ENCODE results near the gene ADCY2.

ADCY2 gene

DNA sequence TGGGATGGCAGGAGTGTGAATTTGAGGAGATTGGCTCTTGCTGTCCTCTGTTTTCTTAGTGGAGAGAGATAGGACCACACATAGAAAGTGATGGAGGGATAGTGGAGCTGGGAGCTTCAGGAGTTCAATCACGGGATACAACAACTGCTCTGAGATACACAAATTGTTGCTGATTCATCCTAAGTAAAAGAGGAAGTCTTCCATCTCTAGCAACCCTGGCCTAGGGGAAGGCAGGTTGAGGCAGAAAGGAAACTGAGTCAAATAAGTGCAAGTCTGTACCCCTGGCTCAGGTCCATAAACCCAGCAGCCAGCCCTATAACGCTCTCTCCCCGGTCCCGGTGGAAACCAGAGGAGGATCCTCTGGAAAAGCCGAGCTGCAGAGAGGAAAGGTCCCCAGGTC, 97.7 kb downstream of the ADCY2 start:
- DNase-seq (ENCODE audit: low read depth) = no peak
- H3K4me3 ChIP-seq (ENCODE audit: low read depth, low read length) = no peak overlapping the region
- TF ChIP-seq, protein P1, sequence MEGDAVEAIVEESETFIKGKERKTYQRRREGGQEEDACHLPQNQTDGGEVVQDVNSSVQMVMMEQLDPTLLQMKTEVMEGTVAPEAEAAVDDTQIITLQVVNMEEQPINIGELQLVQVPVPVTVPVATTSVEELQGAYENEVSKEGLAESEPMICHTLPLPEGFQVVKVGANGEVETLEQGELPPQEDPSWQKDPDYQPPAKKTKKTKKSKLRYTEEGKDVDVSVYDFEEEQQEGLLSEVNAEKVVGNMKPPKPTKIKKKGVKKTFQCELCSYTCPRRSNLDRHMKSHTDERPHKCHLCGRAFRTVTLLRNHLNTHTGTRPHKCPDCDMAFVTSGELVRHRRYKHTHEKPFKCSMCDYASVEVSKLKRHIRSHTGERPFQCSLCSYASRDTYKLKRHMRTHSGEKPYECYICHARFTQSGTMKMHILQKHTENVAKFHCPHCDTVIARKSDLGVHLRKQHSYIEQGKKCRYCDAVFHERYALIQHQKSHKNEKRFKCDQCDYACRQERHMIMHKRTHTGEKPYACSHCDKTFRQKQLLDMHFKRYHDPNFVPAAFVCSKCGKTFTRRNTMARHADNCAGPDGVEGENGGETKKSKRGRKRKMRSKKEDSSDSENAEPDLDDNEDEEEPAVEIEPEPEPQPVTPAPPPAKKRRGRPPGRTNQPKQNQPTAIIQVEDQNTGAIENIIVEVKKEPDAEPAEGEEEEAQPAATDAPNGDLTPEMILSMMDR (IDR thresholded peaks at IDR 0.05; ENCODE audit: control insufficient read depth, extremely low read depth, insufficient read depth) = no peak

DNA sequence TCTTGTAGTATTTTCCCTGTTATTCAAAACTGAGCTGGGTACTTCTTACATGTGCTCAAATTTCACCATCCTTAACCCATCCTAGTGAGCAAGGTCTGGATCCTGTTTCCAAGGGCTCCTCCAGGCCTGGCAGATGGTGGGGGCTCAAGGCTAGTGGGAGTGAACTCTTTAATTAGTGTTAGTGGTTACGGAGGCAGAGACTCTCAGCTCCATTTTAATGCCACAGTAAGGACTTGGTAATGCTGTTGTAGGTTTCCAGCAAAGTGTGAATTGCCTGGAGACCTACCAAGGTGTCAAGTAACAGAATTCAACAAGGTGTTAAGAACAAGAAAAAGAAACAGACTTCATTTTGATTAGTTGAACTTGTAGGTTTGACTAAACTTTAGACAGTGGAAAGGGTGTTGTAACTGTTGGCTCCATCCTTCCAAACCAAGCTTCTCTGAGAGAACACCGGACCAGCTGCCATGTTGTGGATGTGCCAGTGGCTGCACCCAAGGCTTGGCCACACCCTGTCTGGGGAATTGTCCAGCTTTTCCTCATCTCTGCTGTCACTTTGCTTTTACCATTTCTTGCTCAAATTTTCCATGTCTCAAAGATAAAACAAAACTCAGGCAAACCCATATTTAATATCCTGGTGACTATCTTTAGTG, 98.7 kb downstream of the ADCY2 start:
- H3K4me3 ChIP-seq (ENCODE audit: low read depth, low read length) = no peak overlapping the region
- TF ChIP-seq, protein P1 (IDR thresholded peaks at IDR 0.05; ENCODE audit: control insufficient read depth, extremely low read depth, insufficient read depth) = no peak
- no peak for DNase-seq (ENCODE audit: low read depth)

DNA sequence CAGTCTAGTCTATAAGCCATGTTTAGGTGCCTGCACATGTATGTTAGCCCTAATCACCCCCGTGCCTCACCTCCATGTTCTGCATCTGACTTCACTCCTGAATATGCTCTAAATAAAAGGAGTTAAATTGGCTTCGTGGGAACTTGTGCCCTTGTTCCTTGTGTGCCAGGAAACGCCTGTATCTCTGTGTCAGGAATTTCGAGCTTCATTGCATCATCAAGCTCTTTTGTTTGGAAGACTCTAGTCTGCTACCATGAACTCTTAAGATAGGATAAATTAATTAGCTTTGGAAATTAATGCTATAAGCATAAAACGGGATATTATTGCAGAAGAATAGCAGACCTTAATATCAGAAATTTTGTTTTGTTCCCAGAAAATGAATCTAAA, 99.2 kb downstream of the ADCY2 start:
- H3K4me3 ChIP-seq (ENCODE audit: low read depth, low read length) = no peak overlapping the region
- no peak for DNase-seq (ENCODE audit: low read depth)
- TF ChIP-seq, protein P1 (IDR thresholded peaks at IDR 0.05; ENCODE audit: control insufficient read depth, extremely low read depth, insufficient read depth) = no peak

DNA sequence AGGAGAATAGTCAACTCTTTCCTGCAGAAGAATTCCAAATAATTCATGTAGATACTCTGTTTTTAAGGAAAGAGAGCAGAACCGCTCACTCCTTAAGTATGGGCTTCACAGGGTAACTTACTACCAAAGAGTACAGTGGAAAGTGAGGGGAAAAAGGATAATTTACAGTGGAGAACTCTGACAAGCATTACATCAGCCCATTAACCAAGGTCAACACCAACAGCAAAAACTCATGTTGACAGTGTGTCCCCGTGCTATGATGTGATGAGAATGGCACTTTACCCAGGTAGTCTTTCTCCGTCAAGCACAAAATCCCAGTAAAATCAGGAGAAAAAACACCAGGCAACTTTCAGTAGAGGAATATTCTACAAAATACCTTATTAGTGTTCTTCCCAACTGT, 104.3 kb downstream of the ADCY2 start:
- H3K4me3 ChIP-seq (ENCODE audit: low read depth, low read length) = no peak overlapping the region
- TF ChIP-seq, protein P1 (IDR thresholded peaks at IDR 0.05; ENCODE audit: control insufficient read depth, extremely low read depth, insufficient read depth) = no peak
- DNase-seq (ENCODE audit: low read depth) = no peak

DNA sequence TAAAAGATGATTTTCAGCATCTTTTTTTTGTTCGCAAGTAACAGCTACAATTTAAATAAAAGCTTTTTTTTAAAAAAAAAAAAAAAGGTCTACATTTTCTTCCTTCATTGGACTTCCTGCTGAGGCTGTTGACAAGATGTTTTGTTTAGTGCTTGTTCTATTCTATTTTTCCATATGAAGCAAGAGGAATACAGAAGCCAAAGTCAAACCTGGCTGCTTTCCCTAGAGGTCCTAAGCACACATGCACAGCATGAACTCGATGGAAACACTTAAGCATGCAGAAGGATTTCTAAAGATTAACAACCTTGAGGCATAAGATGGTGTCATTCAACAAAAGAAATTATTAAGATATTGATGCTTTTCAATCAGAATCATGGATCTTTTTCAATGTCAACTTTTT, 105.1 kb downstream of the ADCY2 start:
- no peak overlapping the region for H3K4me3 ChIP-seq (ENCODE audit: low read depth, low read length)
- no peak for DNase-seq (ENCODE audit: low read depth)
- TF ChIP-seq, protein P1 (IDR thresholded peaks at IDR 0.05; ENCODE audit: control insufficient read depth, extremely low read depth, insufficient read depth) = no peak

DNA sequence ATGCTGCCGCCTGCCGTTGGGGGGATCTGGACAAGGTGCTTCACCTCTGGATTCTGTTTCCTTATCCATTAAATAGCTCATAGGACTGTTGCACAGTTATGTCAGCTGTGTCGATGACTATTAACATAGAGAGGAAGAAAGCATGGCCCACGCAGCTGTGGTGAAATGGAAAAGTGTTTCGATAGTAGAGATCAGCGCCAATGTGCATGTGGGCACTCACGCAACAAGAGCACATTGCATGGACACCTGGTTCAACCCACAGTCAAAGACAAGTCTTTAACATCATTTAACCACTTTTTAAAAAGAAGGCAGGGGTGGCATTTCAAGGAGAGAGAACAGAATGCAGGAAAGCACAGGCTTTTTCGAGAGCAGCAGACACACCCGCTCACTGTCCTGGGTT, 107.6 kb downstream of the ADCY2 start:
- TF ChIP-seq, protein P1 (IDR thresholded peaks at IDR 0.05; ENCODE audit: control insufficient read depth, extremely low read depth, insufficient read depth) = no peak
- no peak for DNase-seq (ENCODE audit: low read depth)
- no peak overlapping the region for H3K4me3 ChIP-seq (ENCODE audit: low read depth, low read length)

DNA sequence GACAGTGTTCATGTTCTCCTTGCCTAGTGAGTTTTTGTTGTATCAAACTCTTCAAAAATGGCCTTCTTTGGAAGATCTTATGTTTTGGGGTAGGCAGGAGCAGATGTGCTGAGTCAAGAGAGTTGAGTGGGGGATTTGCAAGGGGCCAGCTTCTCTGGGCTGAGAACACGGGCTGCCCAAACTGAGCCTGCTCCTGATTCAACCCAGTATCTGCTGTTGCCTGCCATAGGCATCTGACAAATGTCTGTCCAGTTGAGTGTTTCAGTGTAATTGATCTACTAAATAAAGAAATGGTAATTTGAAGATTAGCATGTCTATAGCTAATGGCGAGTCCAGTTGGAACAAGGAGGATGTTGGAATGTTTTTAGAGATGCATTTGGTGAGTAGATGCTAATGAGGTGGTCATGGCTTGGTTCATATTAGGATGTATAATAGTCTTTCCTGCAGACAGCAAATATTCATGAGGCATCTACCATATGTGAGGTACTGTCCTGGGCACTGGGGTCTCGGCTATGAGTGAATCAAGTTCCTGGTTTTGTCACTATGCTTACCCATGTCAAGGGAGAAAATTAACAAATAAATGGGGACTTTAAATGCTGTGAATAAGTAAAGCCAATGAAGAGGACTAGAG, 119.5 kb downstream of the ADCY2 start:
- no peak for DNase-seq (ENCODE audit: low read depth)
- no peak overlapping the region for H3K4me3 ChIP-seq (ENCODE audit: low read depth, low read length)
- TF ChIP-seq, protein P1 (IDR thresholded peaks at IDR 0.05; ENCODE audit: control insufficient read depth, extremely low read depth, insufficient read depth) = no peak
